PC-3 (cell line): ENCODE results near the gene ALDOC.

Experiments used
- EZH2 ChIP-seq: fragments of 300-600 bp; sonication (generic); IDR thresholded peaks from one replicate; pipeline ENCODE4 v1.6.1; 2017; ENCODE audit warnings: antibody characterized with exemption, mild to moderate bottlenecking, low read length; ENCODE audit not compliant: unreplicated experiment
- EZH2phosphoT487 ChIP-seq: fragments of 300-600 bp; sonication (generic); IDR thresholded peaks from 2 replicates; pipeline ENCODE4 v1.6.1; 2018; ENCODE audit warnings: mild to moderate bottlenecking, antibody characterized with exemption, low read length, borderline replicate concordance
- TF ChIP-seq, protein P1 (sequence below): fragments of 300-600 bp; sonication (generic); conservative IDR thresholded peaks from 2 replicates; pipeline ENCODE4 v1.5.1; 2017; ENCODE audit warnings: antibody characterized with exemption, low read depth, mild to moderate bottlenecking, low read length

DNA sequence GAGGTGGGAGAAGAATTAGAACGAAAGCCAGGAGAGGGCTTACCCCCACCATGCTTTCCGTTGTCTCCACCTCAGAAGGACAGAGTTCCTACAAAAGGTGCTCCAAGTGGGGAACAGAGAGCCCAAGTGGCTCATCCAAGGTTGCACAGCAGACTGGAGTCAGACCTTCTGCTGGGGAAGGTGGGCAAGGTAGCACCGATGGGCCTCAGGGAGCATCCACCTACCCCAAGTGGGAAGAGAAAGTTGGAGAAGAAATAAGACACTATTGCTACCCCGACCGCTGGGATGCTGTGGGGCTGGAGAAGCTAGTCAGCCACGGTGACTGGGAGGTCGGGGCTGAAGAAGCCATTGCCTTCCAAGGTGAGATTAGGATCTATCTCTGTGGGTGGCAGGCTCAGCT is 45.8 kb downstream of the ALDOC start:
- TF ChIP-seq, protein P1, sequence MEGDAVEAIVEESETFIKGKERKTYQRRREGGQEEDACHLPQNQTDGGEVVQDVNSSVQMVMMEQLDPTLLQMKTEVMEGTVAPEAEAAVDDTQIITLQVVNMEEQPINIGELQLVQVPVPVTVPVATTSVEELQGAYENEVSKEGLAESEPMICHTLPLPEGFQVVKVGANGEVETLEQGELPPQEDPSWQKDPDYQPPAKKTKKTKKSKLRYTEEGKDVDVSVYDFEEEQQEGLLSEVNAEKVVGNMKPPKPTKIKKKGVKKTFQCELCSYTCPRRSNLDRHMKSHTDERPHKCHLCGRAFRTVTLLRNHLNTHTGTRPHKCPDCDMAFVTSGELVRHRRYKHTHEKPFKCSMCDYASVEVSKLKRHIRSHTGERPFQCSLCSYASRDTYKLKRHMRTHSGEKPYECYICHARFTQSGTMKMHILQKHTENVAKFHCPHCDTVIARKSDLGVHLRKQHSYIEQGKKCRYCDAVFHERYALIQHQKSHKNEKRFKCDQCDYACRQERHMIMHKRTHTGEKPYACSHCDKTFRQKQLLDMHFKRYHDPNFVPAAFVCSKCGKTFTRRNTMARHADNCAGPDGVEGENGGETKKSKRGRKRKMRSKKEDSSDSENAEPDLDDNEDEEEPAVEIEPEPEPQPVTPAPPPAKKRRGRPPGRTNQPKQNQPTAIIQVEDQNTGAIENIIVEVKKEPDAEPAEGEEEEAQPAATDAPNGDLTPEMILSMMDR, result no peak
- no peak for TF ChIP-seq EZH2
- no peak for TF ChIP-seq EZH2phosphoT487
